ENCODE results near the gene PLEKHD1.

PLEKHD1 gene

DNA sequence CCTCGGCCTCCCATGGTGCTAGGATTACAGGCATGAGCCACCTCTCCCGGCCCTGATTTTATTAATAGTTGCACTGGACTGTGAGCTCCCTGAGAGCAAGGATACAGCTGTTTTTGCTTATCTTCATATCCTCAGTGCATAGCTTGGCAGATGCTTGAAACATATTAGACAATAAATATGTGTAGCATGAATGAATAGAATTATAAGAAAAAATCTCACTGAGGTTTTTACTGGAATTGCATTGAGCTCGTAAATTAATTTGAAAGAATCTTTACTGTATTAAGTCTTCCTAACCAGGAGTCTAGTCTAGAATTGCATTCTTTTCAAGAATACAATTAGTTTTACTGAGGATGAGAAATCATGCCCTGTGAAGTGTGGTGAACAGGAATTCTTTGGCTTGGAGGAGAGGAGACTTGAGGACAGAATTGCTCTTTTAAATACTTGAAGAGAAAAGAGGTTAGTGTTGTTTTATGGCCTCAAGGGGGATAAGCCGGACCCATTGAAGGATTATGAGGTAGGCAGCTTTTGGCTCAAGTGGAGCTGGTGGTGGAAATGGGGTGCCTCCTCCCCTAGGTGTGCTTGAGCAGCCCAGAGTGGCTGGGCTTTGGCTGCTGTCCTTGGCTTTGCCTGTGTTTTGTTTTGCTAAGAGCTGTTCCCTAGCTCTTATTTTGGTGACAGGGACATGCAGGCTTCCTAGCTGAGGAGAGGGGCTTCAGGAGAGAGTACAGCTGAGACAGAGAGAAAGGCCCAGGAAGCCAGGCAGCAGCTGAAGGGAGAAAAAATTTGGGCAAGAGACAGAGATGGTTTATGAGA is 34.0 kb downstream of the PLEKHD1 start:
- peaks cover 16% of the 10 kb centered on the region for H3K27me3 Mint-ChIP-seq (ENCODE audit: low read depth)
- no peaks in the 10 kb centered on the region for H3K4me1 Mint-ChIP-seq (ENCODE audit: low read depth)
- no peaks in the 10 kb centered on the region for H3K9me3 Mint-ChIP-seq
- no peak for DNase-seq (ENCODE audit: low spot score)
- H3K27ac Mint-ChIP-seq = no peak overlapping the region
- no peaks in the 10 kb centered on the region for H3K36me3 Mint-ChIP-seq (ENCODE audit: low read depth)
- no peak overlapping the region for H3K4me3 Mint-ChIP-seq

DNA sequence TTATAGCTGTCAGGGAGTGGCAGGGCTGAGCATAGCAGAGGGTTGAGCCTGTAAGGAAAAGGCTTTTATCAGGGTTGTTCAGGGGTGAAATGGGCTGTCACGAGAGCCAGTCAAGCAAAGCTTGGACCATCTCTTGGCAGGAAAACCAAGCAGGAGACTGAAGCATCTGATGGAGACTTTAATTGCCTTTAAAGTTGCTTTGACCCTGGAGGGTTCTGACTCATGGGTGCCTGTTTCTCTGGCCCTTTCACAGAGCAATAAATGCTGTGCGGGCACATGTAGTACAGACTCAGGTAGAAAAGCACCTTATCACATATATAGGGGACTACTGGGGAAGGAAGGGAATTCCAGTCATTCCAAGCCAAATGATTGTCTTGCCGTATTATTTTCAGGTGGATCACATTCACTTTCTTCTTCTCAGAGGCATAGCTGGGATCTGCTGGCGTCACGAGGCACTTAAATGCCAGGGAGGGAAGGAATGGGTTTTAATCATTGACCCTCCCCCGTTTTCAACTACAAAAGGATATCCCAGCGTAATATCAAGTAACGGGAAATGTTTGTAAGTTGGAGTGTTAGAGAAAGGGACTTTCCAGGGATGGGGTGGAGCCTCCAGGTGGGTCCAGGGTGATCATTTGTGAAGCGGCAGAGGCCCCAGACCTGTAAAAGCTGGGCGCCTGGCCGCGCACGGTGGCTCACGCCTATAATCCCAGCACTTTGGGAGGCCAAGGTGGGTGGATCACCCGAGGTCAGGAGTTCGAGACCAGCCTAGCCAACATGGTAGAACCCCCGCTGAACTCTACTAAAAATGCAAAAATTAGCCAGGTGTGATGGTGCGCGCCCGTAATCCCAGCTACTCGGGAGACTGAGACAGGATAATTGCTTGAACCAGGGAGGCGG is 34.9 kb downstream of the PLEKHD1 start:
- Mint-ChIP-seq H3K9me3 (no peaks in the 10 kb centered on the region), H3K4me3 (no peak overlapping the region), H3K36me3 (ENCODE audit: low read depth) (no peaks in the 10 kb centered on the region), H3K4me1 (ENCODE audit: low read depth) (no peaks in the 10 kb centered on the region), H3K27ac (no peak overlapping the region), H3K27me3 (ENCODE audit: low read depth) (peaks cover 8% of the 10 kb centered on the region)
- DNase-seq (ENCODE audit: low spot score) = no peak

DNA sequence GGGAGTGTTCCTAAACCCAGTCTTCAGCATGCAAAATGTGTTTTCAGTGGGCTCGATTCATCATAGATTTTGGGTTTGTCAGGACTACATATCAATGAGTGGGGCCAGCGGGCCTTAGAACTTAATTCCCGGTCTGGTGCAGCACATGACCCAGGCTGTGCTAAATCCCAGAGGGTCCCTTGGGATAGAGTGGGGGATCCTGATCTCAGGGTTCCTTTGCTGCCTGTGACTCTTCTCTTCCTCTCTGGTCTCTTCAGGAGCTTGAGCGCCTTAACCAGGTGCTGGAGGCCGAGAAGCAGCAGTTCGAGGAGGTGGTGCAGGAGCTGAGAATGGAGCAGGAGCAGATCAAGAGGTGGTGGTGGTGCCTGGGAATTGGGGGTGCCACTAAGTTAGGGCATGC is 37.5 kb downstream of the PLEKHD1 start:
- H3K27ac Mint-ChIP-seq = no peak overlapping the region
- H3K4me3 Mint-ChIP-seq = no peak overlapping the region
- no peaks in the 10 kb centered on the region for H3K36me3 Mint-ChIP-seq (ENCODE audit: low read depth)

DNA sequence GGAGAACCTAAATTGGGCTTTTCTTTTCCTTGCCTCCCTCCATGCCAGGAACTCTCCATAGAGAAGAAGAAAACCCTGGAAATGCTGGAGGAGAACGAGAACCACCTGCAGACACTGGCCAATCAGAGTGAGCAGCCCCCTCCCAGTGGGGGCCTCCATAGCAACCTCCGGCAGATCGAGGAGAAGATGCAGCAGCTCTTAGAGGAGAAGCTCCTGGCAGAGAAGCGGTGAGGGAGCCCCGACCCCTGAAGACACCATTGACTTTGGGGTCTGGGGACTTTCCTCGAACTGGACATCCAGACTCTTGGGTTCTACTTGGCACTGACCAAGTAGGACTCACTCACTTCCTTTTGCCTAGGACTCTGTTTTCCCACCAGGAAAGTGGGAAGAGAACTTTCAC is 41.4 kb downstream of the PLEKHD1 start:
- Mint-ChIP-seq H3K4me3 (no peak overlapping the region), H3K9me3 (no peaks in the 10 kb centered on the region), H3K36me3 (ENCODE audit: low read depth) (no peaks in the 10 kb centered on the region), H3K27me3 (ENCODE audit: low read depth) (peaks cover 2% of the 10 kb centered on the region), H3K27ac (no peak overlapping the region), H3K4me1 (ENCODE audit: low read depth) (no peaks in the 10 kb centered on the region)
- DNase-seq (ENCODE audit: low spot score) = no peak

More for the DNA sequence above, 37.5 kb downstream of the PLEKHD1 start:
- Mint-ChIP-seq H3K4me1 (ENCODE audit: low read depth) (no peaks in the 10 kb centered on the region), H3K27me3 (ENCODE audit: low read depth) (peaks cover 7% of the 10 kb centered on the region), H3K9me3 (no peaks in the 10 kb centered on the region)
- no peak for DNase-seq (ENCODE audit: low spot score)

DNA sequence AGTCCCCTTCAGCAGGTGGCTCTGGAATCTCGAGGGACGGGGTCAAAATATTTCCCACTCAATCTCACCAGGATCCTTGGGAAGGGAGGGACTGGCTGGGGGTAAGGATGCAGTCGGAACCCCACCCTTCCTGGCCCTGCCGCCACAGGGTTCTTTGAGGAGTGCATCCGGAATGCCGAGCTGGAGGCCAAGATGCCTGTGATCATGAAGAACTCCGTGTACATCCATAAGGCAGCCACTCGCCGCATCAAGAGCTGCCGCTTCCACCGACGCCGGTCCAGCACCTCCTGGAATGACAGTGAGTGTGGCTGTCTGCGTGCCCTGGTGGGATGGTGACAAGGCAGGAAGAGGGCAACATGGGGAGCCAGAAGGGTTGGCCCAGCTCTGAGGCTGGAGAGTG is 43.1 kb downstream of the PLEKHD1 start:
- DNase-seq (ENCODE audit: low spot score) = no peak
- no peaks in the 10 kb centered on the region for H3K36me3 Mint-ChIP-seq (ENCODE audit: low read depth)
- H3K4me3 Mint-ChIP-seq = no peak overlapping the region

DNA sequence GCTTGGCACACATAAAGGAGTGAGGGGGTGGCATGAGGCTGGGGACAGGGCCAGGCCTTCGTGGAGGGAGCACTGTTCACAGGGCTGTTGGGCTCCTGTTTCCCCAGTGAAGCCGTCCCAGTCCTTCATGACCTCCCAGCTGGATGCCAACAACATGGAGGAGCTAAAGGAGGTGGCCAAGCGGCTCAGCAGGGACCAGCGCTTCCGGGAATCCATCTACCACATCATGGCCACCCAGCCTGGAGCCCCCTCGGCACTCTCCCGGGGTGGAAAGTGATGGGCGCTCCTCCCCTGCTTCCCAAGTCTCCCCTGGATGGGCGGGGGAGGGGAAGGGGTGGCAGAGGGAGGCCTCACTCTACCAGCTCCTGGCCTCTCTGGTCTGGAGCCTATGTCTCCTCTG is 43.6 kb downstream of the PLEKHD1 start:
- H3K4me3 Mint-ChIP-seq = no peak overlapping the region
- H3K4me1 Mint-ChIP-seq (ENCODE audit: low read depth) = no peaks in the 10 kb centered on the region
- peaks cover 5% of the 10 kb centered on the region for H3K27me3 Mint-ChIP-seq (ENCODE audit: low read depth)
- no peaks in the 10 kb centered on the region for H3K36me3 Mint-ChIP-seq (ENCODE audit: low read depth)
- no peak overlapping the region for H3K27ac Mint-ChIP-seq
- no peaks in the 10 kb centered on the region for H3K9me3 Mint-ChIP-seq
- no peak for DNase-seq (ENCODE audit: low spot score)

More for the DNA sequence above, 43.1 kb downstream of the PLEKHD1 start:
- H3K27me3 Mint-ChIP-seq (ENCODE audit: low read depth) = peaks cover 5% of the 10 kb centered on the region
- no peaks in the 10 kb centered on the region for H3K4me1 Mint-ChIP-seq (ENCODE audit: low read depth)
- H3K9me3 Mint-ChIP-seq = no peaks in the 10 kb centered on the region
- no peak overlapping the region for H3K27ac Mint-ChIP-seq

DNA sequence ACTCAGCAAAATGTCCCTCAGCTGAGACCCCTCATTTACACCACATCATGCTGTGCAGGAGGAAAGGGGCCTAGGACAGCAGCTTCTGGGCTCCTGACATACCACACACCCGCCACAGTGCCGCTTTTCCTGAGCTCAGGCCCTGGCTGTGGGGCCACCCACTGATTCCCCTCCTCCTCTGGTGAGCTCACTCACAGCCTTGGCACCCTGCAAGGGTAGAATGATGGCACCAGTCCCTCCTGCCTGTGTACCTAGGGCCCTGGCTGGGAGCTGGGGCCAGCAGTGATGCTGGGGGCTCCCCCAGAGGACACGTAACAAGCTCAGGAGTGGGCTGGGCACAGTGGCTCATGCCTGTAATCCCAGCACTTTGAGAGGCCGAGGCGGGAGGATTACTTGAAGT is 44.4 kb downstream of the PLEKHD1 start:
- Mint-ChIP-seq H3K9me3 (no peaks in the 10 kb centered on the region), H3K4me1 (ENCODE audit: low read depth) (no peaks in the 10 kb centered on the region), H3K4me3 (no peak overlapping the region), H3K27ac (no peak overlapping the region), H3K36me3 (ENCODE audit: low read depth) (no peaks in the 10 kb centered on the region), H3K27me3 (ENCODE audit: low read depth) (peaks cover 10% of the 10 kb centered on the region)
- no peak for DNase-seq (ENCODE audit: low spot score)

DNA sequence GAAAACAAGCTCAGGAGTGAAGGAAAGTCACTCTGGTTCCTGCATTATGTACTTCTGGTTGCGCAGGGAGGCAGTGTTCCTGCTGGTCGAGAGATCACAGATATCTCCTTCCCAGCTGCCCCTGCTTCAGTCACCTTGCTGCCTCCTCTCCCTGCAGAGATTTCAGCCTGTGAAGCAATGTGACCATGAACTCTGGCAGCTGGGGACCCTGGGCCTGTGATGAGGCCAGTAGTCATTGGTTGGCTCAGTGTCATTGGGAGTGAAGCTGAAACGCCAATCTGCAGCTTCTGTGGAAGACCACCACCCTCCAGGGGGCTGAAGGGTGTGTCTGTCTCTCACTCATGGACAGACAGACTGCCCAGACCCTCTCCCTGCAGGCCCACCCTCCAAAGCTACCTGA is 45.0 kb downstream of the PLEKHD1 start:
- Mint-ChIP-seq H3K36me3 (ENCODE audit: low read depth) (no peaks in the 10 kb centered on the region), H3K9me3 (no peaks in the 10 kb centered on the region), H3K4me3 (no peak overlapping the region)

DNA sequence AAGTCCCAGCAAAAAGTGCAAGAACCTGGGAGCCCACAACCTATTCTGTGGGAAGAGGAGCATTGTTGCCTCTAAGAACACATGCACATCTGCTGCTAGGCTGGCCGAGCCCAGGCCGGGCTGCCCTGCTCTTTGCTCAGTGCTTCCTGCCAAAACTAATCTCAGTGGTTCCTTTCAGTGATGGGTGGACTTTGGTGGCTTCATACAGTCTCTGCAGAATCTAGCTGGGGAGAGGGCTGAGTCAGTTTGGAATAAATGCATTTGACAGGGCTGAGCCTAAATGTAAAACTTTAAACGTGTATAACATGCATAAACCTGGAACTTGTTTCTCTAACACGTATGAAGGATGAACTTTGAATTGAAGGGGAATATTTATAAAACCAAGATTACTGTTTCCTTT is 45.6 kb downstream of the PLEKHD1 start:
- no peaks in the 10 kb centered on the region for H3K4me1 Mint-ChIP-seq (ENCODE audit: low read depth)
- DNase-seq (ENCODE audit: low spot score) = no peak
- H3K4me3 Mint-ChIP-seq = no peak overlapping the region
- H3K27me3 Mint-ChIP-seq (ENCODE audit: low read depth) = peaks cover 9% of the 10 kb centered on the region
- H3K9me3 Mint-ChIP-seq = no peaks in the 10 kb centered on the region
- H3K27ac Mint-ChIP-seq = no peak overlapping the region
- H3K36me3 Mint-ChIP-seq (ENCODE audit: low read depth) = no peaks in the 10 kb centered on the region

More for the DNA sequence above, 45.0 kb downstream of the PLEKHD1 start:
- DNase-seq (ENCODE audit: low spot score) = no peak
- Mint-ChIP-seq H3K27me3 (ENCODE audit: low read depth) (peaks cover 10% of the 10 kb centered on the region), H3K4me1 (ENCODE audit: low read depth) (no peaks in the 10 kb centered on the region), H3K27ac (no peak overlapping the region)

DNA sequence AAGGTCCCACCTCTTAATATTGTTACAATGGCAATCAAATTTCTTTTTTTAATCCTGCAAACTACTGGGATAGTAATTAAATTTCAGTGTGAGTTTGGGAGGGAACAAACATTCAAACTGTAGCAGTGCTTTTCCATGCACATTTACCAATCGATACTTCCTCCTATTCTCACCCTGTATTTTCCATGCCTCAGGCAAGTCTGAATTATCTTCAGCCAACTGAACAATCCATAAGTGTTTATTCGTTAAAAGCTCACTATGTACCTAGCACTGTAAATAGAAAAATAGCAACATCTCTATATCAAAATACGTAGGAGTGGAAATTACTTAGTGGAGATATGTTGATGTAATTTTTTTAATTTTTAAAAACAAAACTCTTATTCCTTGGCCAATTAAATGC is 46.6 kb downstream of the PLEKHD1 start:
- H3K36me3 Mint-ChIP-seq (ENCODE audit: low read depth) = no peaks in the 10 kb centered on the region
- H3K9me3 Mint-ChIP-seq = no peaks in the 10 kb centered on the region
- peaks cover 17% of the 10 kb centered on the region for H3K27me3 Mint-ChIP-seq (ENCODE audit: low read depth)

DNA sequence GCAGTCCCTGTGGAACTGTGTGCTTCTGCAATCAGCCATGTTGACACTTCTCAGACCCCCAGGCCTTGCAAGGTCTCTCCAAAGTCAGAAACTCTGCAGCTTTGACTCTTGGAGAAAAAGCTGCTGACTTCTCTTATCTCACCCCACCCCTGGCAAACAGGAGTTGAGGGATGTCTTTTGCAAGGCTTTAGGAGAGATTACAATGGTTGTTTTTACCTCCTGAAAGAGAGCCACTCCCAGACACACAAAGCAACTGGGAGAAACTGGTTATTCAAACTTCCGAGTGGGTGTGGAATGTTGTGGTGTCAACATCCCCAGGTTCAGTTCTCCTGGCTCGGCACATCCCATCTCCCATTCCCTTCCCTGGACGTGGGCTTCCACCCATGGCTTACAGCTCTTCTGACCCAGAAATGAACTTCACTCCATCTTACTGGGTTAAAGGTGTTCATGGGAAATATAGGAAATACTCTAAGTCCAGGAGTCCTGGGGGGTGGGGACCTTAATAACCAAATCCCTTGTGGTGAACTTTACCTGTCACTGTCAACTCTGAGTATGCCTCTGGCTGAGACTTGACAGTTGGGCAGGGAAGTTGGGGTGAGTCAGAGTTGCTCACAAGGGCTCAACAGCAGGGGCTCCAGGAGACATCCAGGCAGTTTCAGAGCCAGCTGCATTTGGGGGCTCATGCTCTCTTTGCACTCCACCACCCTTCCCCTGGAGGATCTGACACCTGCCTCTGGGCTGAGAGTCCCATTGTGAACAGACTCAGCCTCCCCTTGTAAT is 48.2 kb downstream of the PLEKHD1 start:
- Mint-ChIP-seq H3K27ac (no peak overlapping the region), H3K9me3 (no peaks in the 10 kb centered on the region), H3K27me3 (ENCODE audit: low read depth) (peaks cover 26% of the 10 kb centered on the region), H3K36me3 (ENCODE audit: low read depth) (no peaks in the 10 kb centered on the region), H3K4me3 (no peak overlapping the region), H3K4me1 (ENCODE audit: low read depth) (no peaks in the 10 kb centered on the region)
- no peak for DNase-seq (ENCODE audit: low spot score)

More for the DNA sequence above, 46.6 kb downstream of the PLEKHD1 start:
- no peak for DNase-seq (ENCODE audit: low spot score)
- no peak overlapping the region for H3K27ac Mint-ChIP-seq
- no peaks in the 10 kb centered on the region for H3K4me1 Mint-ChIP-seq (ENCODE audit: low read depth)
- no peak overlapping the region for H3K4me3 Mint-ChIP-seq

DNA sequence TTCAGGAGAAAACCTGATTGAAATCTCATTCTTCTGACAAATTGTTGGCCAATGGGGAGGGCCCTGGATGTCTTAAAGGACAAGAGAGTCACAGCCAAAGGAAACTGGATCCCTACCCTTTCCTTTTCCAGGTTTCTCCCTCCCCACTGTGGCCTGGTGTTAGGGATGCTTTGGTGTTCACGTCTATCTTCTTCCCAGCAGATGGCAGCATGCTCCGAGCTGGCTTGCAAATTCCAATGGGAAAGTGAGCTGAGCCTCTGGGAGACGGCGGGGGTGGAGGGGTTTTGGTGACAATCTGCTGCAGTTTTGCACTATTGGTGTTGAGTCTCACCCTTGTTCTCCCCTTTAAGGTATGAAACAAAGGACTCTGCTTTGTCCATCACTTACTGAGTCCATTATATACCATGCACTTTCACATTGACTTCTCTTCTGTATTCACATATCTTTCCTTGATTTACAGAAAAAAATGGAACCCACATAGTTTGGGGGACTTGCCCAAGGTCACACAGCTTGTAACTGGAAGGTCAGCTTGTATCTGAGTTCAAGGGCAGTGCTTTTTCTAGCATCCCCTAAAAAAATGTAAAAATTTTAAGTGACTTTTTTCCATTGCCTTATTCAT is 50.8 kb downstream of the PLEKHD1 start:
- no peak overlapping the region for H3K27ac Mint-ChIP-seq

DNA sequence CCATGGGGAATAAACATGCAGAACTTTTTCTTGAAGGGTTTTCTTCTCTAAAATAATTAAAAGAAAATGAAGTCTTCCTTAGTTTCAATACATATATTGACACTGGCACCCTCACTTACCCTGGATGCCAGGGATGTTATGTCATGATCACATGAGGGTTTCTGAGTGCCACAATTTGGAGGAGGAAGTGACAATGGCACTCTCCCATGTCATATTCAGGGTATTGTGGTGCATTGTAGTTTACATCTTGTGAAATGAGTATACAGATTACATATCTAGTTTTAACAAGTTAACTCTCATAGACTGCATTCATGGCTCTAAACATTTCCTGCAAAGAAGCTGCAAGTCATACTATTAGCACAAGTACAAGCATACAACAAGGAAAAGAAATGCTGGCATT is 52.4 kb downstream of the PLEKHD1 start:
- no peaks in the 10 kb centered on the region for H3K36me3 Mint-ChIP-seq (ENCODE audit: low read depth)
- peaks cover 42% of the 10 kb centered on the region for H3K27me3 Mint-ChIP-seq (ENCODE audit: low read depth)
- DNase-seq (ENCODE audit: low spot score) = no peak
- no peaks in the 10 kb centered on the region for H3K4me1 Mint-ChIP-seq (ENCODE audit: low read depth)
- no peaks in the 10 kb centered on the region for H3K9me3 Mint-ChIP-seq
- H3K4me3 Mint-ChIP-seq = no peak overlapping the region
- no peak overlapping the region for H3K27ac Mint-ChIP-seq

More for the DNA sequence above, 50.8 kb downstream of the PLEKHD1 start:
- no peaks in the 10 kb centered on the region for H3K9me3 Mint-ChIP-seq
- H3K36me3 Mint-ChIP-seq (ENCODE audit: low read depth) = no peaks in the 10 kb centered on the region
- H3K4me1 Mint-ChIP-seq (ENCODE audit: low read depth) = no peaks in the 10 kb centered on the region
- H3K27me3 Mint-ChIP-seq (ENCODE audit: low read depth) = peaks cover 42% of the 10 kb centered on the region
- no peak overlapping the region for H3K4me3 Mint-ChIP-seq
- DNase-seq (ENCODE audit: low spot score) = no peak

All from T-helper 2 cell treated with Interferon-gamma antibody and Interleukin-4, amounts not matched to agents 5 μg/mL and 100 μg/mL, for 36 hours (primary cell).